MCF 10A (cell line): ENCODE measurements around the gene ARHGAP10. TPM values are rescaled to one million over a fixed set of nuclear protein-coding genes. Genes with fewer than 3 reads are reported as not detected.

Experiments
- BruUV-seq: library from RNA; stranded (reverse); fragments of 400-500 nt; replicated peaks from 2 replicates; lab custom pipeline; 2021; lab: Mats Ljungman, UMichigan
- CTCF ChIA-PET: fragments of 300-600 bp; sonication (Branson Sonifier 250); formaldehyde crosslinking; extraction: SDS; loops from one replicate; lab custom pipeline; 2021; ENCODE audit warnings: antibody characterized with exemption, inconsistent platforms; lab: Yijun Ruan, JAX
- POLR2A ChIA-PET: fragments of 300-600, 350-650 bp; sonication (Branson Sonifier 250); formaldehyde crosslinking; extraction: SDS; loops from one replicate; lab custom pipeline; 2020; ENCODE audit warnings: antibody characterized with exemption, inconsistent platforms; lab: Yijun Ruan, JAX
- DNase-seq: peaks from one replicate; pipeline ENCODE4 v3.0.0-alpha.2; 2018; ENCODE audit not compliant: unreplicated experiment
- H3K27ac Mint-ChIP-seq: one replicate; pipeline ENCODE4 v1.8.0; 2022; ENCODE audit warnings: mild to moderate bottlenecking, low read depth, mixed read lengths; ENCODE audit not compliant: unreplicated experiment
- H3K27me3 Mint-ChIP-seq: one replicate; pipeline ENCODE4 v1.8.0; 2022; ENCODE audit warnings: mixed read lengths; ENCODE audit not compliant: insufficient read depth, unreplicated experiment
- H3K36me3 Mint-ChIP-seq: one replicate; pipeline ENCODE4 v1.8.0; 2022; ENCODE audit warnings: mild to moderate bottlenecking, moderate library complexity, mixed read lengths; ENCODE audit not compliant: insufficient read depth, unreplicated experiment
- H3K4me1 Mint-ChIP-seq: one replicate; pipeline ENCODE4 v1.8.0; 2022; ENCODE audit warnings: mixed read lengths; ENCODE audit not compliant: insufficient read depth, unreplicated experiment
- H3K4me3 Mint-ChIP-seq: one replicate; pipeline ENCODE4 v1.8.0; 2022; ENCODE audit warnings: mild to moderate bottlenecking, moderate library complexity, mixed read lengths; ENCODE audit not compliant: unreplicated experiment
- H3K9me3 Mint-ChIP-seq: one replicate; pipeline ENCODE4 v1.8.0; 2022; ENCODE audit warnings: mixed read lengths; ENCODE audit not compliant: unreplicated experiment
- CTCF ChIP-seq: fragments of 200-600 bp; IDR thresholded peaks from one replicate; pipeline ENCODE4 v1.8.0; 2022; ENCODE audit warnings: antibody characterized with exemption, mild to moderate bottlenecking; ENCODE audit not compliant: unreplicated experiment
- intact Hi-C: fragments of 100-400 bp; cut with micrococcal nuclease; formaldehyde crosslinking; loops from 2 replicates; pipeline ENCODE4 v1.14.1; 2022
- total RNA-seq: library from RNA; stranded (reverse); gene quantifications from 2 replicates; pipeline ENCODE4 v1.2.3, GENCODE V29; 2022

The ARHGAP10 gene
- total RNA-seq, 1 experiment from 2014 or later, result 22.4 TPM

GRCh38 chr4:148077581-148077980, 345.7 kb downstream of the ARHGAP10 start:
- TF ChIP-seq CTCF, result no peak
- no peaks in the 10 kb centered on the region for H3K27me3 Mint-ChIP-seq
- intact Hi-C loops, result no loop called here
- peaks cover 24% of the 10 kb centered on the region for H3K9me3 Mint-ChIP-seq
- ChIA-PET CTCF (interaction anchor here (1.0 kb wide), 1 partner anchor 11 kb away, joined by 3 read pairs; no protein-coding TSS in a partner anchor), POLR2A (interaction anchor here (1.1 kb wide), 1 partner anchor 21 kb away, joined by 3 read pairs; no protein-coding TSS in a partner anchor)
- H3K4me1 Mint-ChIP-seq, result no peaks in the 10 kb centered on the region
- no peak for DNase-seq
- BruUV-seq, result no TSS peak
- H3K36me3 Mint-ChIP-seq, result peaks cover 69% of the 10 kb centered on the region
- no peak overlapping the region for H3K4me3 Mint-ChIP-seq
- no peak overlapping the region for H3K27ac Mint-ChIP-seq

GRCh38 chr4:148078061-148078460, 346.2 kb downstream of the ARHGAP10 start:
- no TSS peak for BruUV-seq
- H3K36me3 Mint-ChIP-seq, result peaks cover 65% of the 10 kb centered on the region
- no peaks in the 10 kb centered on the region for H3K4me1 Mint-ChIP-seq
- no peaks in the 10 kb centered on the region for H3K27me3 Mint-ChIP-seq
- H3K9me3 Mint-ChIP-seq, result peaks cover 24% of the 10 kb centered on the region
- POLR2A ChIA-PET, result interaction anchor here (1.1 kb wide), 1 partner anchor 21 kb away, joined by 3 read pairs; no protein-coding TSS in a partner anchor
- CTCF ChIA-PET, result no interaction called here
- H3K27ac Mint-ChIP-seq, result no peak overlapping the region
- DNase-seq, result no peak
- intact Hi-C loops, result no loop called here
- TF ChIP-seq CTCF, result no peak
- H3K4me3 Mint-ChIP-seq, result no peak overlapping the region

GRCh38 chr4:148079961-148080360, 348.1 kb downstream of the ARHGAP10 start:
- BruUV-seq, result no TSS peak
- Mint-ChIP-seq H3K27me3 (no peaks in the 10 kb centered on the region), H3K36me3 (peaks cover 60% of the 10 kb centered on the region), H3K9me3 (peaks cover 24% of the 10 kb centered on the region), H3K4me1 (no peaks in the 10 kb centered on the region), H3K4me3 (no peak overlapping the region), H3K27ac (peak overlapping the region; percentile 13)
- POLR2A ChIA-PET, result interaction anchor here (0.6 kb wide), 1 partner anchor 531 kb away, joined by 7 read pairs; no protein-coding TSS in a partner anchor
- no peak for TF ChIP-seq CTCF
- intact Hi-C loops, result no loop called here
- DNase-seq, result no peak
- CTCF ChIA-PET, result no interaction called here

GRCh38 chr4:148081267-148081666, 349.4 kb downstream of the ARHGAP10 start:
- BruUV-seq, result no TSS peak
- no peak for DNase-seq
- no peaks in the 10 kb centered on the region for H3K4me1 Mint-ChIP-seq
- no peak overlapping the region for H3K4me3 Mint-ChIP-seq
- no peaks in the 10 kb centered on the region for H3K27me3 Mint-ChIP-seq
- no peak overlapping the region for H3K27ac Mint-ChIP-seq
- no peak for TF ChIP-seq CTCF
- intact Hi-C loops, result no loop called here
- POLR2A ChIA-PET, result no interaction called here
- H3K9me3 Mint-ChIP-seq, result peaks cover 11% of the 10 kb centered on the region
- CTCF ChIA-PET, result no interaction called here
- peaks cover 47% of the 10 kb centered on the region for H3K36me3 Mint-ChIP-seq
